GM18951 (cell line): ENCODE results near the gene CSKMT.
"Not testable (repeated sequence)": the region's sequence is repeated elsewhere in the genome, so short reads cannot be mapped to it uniquely, and the experiment has no call there.

Experiments used
- POLR2A ChIP-seq: IDR thresholded peaks from 4 replicates; pipeline ENCODE4 v1.6.1; 2011; ENCODE audit warnings: mild to moderate bottlenecking; ENCODE audit not compliant: insufficient read length, insufficient read depth; ENCODE audit errors: extremely low read depth
- in situ Hi-C: fragments of 300-500 bp; cut with MboI; formaldehyde crosslinking; loops from one replicate; pipeline ENCODE4 v1.12.0; 2022; ENCODE audit warnings: low sequenced_read_pairs, mixed read lengths, inconsistent platforms; ENCODE audit not compliant: unreplicated experiment

CSKMT gene

DNA sequence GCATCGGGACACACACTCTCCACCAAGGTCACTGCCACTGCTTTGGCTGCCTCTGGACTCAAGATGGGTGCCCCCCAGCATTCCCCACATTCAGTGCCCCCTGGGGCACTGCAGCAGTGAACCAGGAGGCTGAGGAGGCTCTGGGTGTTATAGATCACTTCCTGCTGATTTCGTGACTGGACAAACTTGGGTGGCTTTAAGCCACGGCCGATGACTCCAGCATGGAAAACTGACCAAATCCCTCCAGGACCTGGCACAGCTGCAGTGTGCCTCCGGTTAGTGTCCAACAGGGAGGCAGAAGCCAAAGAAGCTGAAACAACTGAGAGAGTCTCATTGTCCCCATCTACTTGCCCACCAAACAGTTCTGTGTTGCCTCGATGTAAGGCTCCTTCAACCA, 17.5 kb upstream of the CSKMT start:
- in situ Hi-C loops: no loop called here

DNA sequence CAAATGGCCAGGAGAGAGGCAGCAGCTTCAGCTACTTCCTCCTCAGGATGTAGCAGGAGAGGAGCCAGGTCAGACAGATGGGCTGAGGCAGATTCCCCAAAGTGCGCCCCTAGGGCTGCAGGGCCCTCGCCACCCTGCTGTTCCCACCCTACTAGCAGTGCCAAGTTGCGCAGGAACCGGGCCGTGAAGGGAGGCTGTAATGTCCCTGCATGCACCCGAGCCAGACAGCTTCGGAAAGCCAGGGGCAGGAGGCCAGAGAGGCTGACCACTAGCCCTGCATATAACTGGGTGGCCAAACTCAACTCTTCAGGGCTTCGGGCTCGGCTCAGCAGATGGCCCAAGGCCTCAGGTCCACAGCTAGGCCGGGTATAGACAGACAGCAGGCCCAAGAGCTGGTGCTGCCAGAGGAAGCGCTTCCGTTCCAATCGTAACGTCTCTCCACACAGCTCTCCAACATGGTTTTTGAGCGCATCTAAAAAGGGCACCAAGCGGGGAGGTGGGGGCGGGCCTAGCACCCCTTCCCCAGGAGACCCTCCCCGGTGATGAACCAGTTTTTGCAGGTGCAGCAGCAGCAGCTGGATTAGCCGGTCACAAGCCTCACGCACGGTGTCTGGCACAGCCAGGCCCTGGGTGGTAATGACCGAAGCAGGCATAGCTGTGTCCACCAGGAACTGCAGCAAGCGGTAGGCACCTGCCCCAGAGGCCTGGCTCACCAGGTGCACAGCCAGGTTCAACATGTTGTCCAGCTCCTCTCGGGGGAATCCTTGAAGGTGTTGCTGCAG, 16.7 kb upstream of the CSKMT start:
- TF ChIP-seq POLR2A: no peak
- in situ Hi-C loops: no loop called here

More for the DNA sequence above, 17.5 kb upstream of the CSKMT start:
- no peak for TF ChIP-seq POLR2A

DNA sequence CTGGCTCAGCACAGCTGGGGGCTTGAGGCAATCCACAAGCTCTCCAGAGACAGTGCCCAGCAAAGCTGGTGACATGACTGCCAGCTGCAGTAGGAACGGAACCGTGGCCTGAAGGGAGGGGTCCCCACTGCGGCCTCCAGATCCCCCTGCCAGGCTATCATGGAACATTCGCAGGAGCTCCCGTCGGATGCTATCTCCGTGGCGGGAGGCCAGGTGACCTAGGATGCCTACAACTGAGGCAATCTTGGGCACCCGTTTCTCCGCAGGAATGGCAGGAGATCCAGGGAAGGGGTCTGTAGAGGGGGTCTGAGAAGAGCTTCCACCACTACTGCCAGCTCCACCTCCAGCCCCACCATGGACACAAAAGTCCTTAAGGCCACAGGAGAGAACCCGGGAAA, 16.1 kb upstream of the CSKMT start:
- in situ Hi-C loops: no loop called here
- no peak for TF ChIP-seq POLR2A

DNA sequence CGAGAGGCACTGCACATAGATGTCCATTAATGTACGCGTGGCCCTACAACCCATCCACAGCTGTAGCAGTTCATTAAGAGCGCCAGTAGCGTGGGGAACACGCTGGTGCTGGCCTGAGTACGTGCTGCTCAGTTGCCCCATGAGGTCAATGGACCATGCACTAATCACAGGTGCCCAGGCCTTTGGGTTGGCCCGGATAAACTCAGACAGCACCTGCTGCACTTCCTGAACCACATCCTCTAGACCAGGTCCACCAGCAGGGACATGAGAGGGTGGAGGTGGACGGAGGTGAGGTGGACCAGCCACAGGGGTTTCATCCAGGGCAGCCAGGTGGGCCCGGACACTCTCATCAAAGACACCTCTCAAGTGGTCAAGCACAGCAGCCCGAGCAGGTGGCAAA, 15.6 kb upstream of the CSKMT start:
- in situ Hi-C loops: no loop called here
- TF ChIP-seq POLR2A: no peak

DNA sequence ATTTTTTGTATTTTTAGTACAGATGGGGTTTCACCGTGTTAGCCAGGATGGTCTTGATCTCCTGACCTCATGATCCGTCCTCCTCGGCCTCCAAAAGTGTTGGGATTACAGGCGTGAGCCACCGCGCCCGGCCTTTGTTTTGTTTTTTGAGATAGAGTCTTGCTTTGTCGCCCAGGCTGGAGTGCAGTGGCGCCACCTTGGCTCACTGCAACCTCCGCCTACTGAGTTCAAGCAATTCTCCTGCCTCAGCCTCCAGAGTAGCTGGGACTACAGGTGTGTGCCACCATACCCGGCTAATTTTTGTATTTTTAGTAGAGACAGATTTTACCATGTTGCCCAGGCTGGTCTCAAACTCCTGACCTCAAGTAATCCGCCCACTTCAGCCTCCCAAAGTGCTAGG, 14.8 kb upstream of the CSKMT start:
- in situ Hi-C loops: not testable (repeated sequence)

DNA sequence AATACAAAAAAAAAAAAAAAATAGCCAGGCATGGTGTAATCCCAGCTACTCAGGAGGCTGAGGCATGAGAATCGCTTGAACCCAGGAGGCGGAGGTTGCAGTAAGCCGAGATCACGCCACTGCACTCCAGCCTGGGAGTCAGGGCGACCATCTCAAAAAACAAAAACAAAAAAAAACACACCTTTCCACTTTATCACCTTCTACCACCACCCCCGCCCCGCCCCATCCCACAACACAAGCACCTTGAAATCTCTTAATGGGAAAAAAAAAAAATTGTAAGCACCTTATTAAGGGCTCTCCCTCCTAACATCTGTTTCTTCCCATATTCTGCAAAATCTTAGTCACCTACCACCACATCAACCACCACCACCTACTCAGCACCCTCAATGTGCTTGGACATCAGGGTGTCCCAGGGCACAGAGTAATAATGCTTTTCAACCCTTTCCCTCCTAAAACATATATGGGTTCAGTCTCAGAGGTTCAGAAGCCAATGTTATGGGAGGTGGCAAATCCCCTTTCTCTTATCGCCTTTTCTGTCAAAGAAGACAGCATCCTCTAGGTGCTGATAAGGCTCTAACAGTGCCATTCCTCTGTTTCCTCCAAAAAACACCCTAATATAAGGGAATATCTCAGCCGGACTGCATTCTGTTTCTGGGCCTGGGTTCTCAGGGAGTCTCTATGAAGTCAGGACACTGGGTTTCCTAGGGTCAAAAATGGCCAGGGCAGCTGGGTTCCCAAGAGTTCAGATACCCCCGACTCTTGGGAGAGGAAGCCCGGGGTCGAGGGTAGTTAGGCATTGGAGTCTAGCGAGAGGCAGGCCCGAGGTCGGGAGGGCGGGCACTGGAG, 12.7 kb upstream of the CSKMT start:
- in situ Hi-C loops: no loop called here
- TF ChIP-seq POLR2A: no peak

DNA sequence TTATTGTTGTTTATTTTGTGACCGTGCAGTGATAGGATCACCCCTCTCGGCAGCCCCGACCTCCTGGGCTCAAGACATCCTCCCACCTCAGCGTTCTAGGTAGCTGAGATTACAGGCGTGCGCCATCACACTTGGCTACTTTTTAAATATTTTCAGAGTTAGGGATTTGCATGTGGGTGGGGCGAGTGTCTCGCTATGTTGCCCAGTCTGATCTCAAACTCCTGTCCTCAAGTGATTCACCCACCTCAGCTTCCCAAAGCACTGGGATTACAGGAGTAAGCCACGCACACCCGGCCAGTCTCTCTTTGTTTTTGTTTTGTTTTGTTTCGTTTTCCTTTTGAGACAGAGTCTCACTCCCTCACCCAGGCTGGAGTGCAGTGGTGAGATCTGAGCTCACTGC, 10.8 kb upstream of the CSKMT start:
- in situ Hi-C loops: no loop called here
- TF ChIP-seq POLR2A: no peak

DNA sequence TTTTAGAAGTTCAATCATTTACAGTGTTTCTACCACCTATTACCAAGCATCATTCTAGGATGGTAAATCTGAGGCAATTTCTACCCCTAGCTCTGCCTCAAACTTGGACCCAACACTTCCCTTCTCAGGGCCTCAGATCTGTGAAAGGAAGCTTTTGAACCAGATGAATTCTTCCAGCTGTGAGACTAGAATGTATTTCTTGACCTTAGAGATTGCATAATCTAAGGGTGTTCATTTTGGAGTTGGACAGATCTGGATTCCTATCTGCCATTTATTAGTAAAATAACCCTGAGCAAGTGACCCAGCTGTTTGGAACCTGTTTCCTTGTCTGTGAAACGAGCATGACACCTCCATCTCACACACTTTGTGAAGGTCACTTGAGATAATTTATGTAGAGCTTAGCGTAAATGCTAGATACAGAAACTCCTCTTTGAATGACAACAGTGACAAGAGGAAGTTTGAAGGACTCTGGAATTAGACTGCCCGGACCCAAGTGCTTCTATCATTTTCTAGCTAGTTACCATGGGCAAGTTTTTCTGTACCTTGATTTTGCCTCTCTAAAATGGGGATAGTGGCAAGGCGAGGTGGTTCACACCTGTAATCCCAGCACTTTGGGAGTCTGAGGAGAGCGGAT, 8.2 kb upstream of the CSKMT start:
- in situ Hi-C loops: no loop called here
- no peak for TF ChIP-seq POLR2A

DNA sequence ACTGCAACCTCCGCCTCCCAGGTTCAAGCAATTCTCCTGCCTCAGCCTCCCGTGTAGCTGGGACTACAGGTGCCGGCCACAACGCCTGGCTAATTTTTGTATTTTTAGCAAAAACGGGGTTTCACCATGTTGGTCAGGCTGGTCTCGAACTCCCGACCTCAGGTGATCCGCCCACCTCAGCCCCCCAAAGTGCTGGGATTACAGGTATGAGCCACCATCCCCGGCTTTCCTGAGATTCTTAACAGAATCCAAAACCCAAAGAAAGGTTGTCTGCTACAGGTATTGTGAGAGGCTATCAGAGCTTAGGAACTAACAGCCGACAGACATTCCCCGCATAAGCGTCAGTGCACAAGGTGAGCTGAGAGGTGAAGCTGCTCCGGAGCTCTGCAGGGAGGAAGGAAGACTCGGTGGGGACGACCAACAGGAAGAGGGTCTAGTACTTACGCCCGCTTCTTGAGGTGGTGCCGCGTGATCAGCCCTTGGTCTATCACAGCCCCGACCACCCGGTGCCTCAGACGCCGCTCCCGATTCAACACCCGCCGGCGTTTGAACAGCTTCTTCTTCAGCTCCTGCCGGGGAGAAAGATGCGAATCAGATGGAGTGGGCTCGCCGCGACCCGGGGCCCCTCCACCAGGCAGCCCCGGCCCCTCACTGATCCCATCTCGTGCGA, 572 bp upstream of the CSKMT start:
- in situ Hi-C loops: no loop called here
- no peak for TF ChIP-seq POLR2A

DNA sequence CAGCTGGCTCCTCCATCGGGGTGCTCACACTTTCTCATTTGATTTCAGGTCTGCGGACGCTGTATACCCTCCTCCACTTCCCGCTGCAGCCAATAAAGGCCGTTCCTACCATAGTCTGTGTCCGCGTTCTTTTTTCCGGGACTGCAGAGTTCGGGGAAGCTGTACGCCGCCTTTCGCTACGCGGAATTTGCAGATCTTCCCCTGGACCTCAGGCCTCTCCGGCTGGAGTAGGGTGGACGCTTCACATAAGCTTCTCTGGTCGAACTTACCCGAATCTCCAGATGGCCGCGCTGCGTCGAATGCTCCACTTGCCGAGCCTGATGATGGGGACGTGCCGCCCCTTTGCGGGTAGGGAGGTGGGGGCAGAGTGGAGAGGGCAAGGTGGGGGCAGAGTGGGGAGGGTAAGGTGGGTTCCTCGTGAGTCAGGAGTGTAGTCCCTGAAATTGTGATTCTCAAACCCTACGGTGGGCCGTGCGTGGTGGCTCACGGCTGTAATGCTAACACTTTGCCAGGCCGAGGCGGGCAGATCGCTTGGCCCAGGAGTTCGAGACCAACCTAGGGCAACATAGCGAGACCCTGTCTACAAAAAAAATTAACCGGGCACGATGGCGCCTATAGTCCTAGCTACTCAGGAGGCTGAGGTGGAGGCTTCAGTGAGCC, 617 bp downstream of the CSKMT start:
- TF ChIP-seq POLR2A: no peak
- in situ Hi-C loops: no loop called here

DNA sequence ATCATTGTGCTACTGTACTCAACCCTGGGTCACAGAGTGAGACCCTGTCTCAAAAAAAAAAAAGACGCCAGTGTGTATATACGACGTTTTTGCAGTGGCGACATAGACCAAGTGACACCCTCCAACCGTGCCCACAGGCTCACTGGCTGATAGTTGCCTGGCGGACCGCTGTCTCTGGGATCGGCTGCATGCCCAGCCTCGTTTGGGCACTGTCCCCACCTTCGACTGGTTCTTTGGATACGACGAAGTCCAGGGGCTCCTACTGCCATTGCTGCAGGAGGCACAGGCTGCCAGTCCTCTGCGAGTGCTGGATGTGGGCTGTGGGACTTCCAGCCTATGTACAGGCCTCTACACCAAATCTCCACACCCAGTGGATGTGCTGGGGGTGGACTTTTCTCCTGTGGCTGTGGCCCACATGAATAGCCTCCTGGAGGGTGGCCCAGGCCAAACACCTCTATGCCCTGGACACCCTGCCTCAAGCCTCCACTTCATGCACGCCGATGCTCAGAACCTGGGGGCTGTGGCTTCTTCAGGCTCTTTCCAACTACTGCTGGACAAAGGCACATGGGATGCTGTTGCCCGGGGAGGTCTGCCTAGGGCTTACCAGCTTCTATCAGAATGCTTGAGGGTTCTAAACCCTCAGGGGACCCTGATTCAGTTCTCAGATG, 1.3 kb downstream of the CSKMT start:
- peak; percentile 28 for TF ChIP-seq POLR2A
- in situ Hi-C loops: no loop called here

DNA sequence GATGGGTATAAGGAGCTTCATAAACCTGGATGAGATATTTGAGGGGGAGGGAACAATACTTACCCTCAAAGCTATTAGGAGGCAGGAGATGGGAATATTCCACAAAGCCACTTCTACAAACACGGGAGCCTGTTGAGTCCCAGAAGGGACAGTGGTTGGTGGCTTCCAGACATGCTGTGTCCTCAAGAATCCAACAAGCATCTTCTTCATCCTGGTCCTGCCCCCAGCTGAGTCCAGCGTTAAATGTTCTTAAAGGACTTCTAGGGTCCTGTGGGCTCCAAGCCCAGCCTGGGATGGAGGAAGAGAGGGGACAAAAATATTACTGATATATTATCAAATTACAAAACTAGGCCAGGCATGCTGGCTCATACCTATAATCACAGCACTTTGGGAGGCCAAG, 2.3 kb downstream of the CSKMT start:
- no peak for TF ChIP-seq POLR2A
- in situ Hi-C loops: no loop called here
